GM19328 (cell line): ENCODE measurements around the gene CYTH1.

Experiments used
- ATAC-seq: cut with Tn5 transposase; IDR thresholded peaks from one replicate; pipeline ENCODE4 v1.9.1; 2021; ENCODE audit warnings: mild to moderate bottlenecking, moderate library complexity; ENCODE audit not compliant: unreplicated experiment

The CYTH1 gene

DNA sequence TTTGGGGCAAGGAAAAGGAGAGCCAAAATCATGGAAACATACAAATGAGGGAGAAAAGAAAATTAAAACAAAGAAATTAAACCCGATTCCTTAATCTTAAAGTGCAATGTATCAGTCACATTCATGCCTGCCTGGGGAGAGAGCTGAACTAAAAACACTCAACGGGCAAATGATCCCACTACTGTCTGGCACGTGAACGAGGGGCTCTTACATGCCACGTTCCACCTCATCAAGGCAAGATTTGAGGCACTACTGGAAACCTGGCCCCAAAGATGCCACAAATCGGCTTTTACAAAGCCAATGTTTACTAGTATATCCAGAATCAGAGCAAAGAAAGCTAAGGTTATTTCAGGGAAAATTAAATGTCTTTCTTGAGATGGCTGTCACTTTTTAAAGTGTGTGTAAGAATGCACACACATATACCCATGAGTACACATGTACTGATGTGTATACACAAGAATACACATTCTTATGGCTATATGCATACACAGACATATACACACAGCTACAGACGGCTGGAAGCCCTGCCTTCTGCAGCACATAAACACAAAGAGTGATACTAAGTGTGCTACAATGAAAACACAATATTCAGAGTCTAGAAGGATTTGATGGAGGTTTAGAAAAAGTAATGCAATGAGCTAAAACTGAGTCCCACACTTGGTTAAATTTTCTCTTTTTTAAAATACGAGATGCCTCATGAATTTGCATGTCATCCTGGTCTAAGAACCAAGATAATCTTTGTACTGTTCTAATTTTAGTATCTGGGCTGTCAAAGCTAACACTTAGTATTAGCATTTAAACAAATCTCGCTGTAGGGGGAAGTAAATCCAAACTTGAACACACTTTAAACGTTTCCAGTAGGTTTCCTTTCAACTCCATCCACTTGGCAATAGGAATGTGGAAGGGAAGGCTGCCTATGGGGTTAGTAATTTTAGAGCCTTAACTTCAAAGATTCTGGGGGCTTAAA, 85.8 kb downstream of the CYTH1 start:
- ATAC-seq: no peak

DNA sequence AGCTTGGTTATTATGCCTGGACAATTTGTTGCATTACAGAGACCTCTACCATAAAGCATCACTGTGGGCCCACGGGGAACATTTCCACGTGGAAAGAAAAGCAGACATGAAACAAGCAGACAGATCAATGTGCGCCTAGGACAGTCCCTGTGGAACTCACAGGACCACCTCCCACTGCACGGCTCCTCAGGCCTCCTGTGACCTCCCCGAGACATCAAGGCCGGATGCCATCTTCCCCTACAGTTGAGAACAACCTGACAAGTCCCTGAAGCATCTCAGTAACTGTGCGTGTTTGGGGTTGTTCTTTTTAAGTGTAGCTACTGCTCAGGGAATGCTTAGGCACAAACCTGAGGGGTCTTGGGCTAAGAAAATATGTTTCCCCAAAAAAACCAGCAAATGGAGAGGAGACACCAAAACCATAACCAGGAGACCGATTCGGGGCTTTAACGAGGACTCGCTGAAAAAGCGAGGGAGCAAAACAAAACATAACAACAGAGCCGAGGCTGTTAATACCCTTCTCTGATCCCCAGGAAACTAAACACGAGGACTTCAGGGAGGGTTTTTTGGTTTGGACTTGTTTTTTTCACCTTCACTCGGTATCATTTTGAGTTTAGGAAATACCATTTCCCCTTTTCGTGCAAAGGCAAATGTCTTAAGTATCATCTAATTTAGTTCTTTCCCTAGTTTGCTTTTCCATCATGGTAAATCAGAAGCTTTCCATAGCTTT, 87.1 kb downstream of the CYTH1 start:
- ATAC-seq: no peak

GRCh38 chr17:78693346-78694083, 88.6 kb downstream of the CYTH1 start:
- ATAC-seq: no peak

- no peak for ATAC-seq
Measured at GRCh38 chr17:78692460-78693010, 89.5 kb downstream of the CYTH1 start.

DNA sequence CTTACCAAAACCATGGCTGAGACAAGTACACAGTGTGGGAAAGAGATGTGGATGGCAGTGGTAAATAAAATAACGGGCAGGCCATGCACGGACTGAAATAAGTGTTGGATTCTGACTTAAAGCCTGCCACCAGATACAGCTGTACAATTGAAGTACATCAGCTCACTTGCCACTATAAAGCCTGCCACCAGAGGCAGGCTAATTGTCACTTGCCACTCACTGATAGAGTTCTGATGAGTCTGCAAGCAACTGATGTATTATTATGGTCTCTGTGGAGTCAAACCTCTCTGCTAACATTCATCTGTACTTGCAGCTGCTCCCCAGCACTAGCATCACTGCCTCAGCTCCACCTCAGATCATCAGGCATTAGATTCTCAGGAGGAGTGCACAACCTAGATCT, 93.0 kb downstream of the CYTH1 start:
- no peak for ATAC-seq

- ATAC-seq: no peak
Measured at GRCh38 chr17:78687944-78688343, 94.1 kb downstream of the CYTH1 start.

DNA sequence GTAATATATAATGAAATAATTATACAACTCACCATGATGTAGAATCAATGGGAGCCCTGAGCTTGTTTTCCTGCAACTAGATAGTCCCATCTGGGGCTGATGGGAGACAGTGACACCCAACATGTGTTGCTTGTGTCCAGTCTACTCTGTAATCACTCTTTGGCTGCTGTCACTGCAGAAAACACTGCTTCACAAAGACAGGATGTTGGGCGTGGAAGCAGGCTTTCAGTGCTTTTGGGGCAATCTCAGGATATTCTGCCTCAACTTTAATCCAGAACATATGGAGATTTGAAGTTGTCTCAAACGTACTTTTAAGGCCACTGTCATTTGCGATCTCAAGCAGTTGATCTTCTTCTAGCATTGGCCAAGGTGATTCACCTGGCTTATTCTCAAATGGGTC, 94.9 kb downstream of the CYTH1 start:
- ATAC-seq: no peak

DNA sequence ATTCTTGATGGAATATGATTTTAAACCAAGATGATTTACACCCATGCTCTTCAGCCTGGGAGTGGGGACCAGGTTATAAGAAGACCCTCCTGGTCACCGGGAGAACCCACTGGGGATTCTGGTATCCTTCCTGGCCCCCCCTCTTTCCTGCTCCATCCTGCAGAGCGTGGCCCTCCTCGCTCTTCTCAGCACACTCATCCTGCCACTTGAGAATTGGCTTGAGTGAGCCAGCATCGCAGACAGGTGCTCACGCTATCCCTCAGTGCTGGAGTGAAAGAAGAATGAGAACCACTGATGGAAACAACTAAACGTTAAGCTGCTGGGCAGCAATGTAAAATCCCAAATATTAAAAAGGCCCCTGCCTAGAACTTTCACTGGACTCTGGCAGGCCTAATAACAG, 98.0 kb downstream of the CYTH1 start:
- no peak for ATAC-seq

GRCh38 chr17:78683408-78683961, 98.6 kb downstream of the CYTH1 start:
- ATAC-seq: no peak

GRCh38 chr17:78682363-78682762, 99.7 kb downstream of the CYTH1 start:
- ATAC-seq: no peak

DNA sequence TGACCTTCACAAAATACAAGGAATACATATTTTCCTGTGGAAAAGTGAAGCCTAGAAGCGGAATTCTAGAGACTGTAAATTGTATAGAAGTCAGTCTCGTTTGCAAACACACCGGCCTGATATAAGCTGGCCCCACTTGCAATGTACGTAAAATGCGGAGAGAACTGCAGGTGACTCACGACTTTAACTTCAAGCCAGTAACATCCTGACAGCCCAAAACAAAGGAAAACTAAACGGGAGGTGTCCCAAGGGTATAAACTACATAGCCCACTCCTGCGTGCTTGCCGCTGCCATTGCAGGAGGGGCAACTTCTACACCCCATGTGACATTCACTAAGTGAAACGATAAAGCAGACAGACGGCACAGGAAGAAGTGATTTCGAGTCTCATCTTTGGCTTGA, 101.6 kb downstream of the CYTH1 start:
- ATAC-seq: no peak

- no peak for ATAC-seq
Measured at GRCh38 chr17:78679495-78680395, 102.3 kb downstream of the CYTH1 start.

DNA sequence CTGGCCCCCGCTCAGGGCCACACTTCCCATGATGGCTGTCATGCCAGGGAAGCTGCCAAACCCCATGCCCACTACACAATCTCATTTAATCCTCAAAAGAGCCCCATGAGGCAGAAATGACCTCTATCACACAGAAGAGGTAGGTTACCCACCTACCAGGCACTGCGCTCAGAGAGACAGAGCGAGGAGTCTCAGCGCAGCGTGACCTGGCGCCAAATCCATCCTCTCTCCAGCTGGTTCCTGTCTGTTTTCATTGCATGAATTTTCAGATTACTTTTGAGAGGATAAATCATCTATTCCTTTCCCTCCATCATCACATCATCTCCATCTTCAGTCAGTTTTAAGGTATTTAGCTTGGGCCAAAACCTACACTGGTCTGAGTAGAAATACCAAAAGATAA, 103.4 kb downstream of the CYTH1 start:
- ATAC-seq: no peak

- no peak for ATAC-seq
Measured at GRCh38 chr17:78678222-78678557, 103.9 kb downstream of the CYTH1 start.

DNA sequence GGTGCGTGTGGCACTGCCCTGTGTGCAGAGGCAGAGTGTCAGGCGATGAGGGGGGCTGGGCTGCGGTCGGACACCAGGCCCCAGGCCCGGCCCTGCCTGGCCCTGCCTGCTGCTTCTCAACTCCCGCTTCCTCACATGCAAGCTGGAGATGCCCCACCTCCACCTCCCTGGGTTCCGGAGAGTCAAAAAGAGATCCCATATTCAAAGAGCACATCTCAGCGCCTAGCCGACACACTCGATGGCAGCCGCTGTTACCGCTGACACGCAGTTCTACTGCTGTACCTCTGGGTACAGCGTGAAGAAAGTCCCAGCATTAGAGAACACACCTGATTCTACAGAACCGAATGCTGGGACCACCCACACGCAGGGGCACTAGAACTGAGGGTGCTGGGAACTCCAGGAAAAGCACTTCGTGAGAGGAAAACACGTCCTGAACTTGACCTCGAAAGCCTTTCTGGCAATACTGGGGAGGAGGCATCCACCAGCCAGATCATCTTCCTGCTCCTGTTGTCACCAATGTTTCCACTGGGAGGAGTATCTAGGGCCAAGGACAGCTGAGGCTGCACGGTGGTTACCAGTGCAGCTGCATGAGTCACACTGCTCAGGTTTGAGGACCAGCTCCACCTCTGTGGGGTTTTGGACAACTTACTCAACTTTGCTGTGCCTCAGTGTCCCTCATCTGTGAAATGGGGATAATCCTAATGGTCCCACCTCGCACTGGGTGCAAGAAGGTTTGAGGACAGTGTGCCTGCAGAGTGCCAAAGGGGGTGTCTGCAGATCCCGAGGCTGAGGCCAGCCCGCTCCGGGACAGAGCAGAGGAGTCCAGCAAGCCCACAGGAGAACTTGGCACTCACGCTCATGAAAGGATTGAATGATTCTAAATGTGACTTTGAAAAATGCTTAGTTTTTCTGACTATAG, 104.5 kb downstream of the CYTH1 start:
- no peak for ATAC-seq

- no peak for ATAC-seq
Measured at GRCh38 chr17:78676412-78677302, 105.4 kb downstream of the CYTH1 start.

GRCh38 chr17:78675836-78676235, 106.2 kb downstream of the CYTH1 start:
- no peak for ATAC-seq

GRCh38 chr17:78675316-78675616, 106.8 kb downstream of the CYTH1 start:
- no peak for ATAC-seq
